AG09309 (cell line): ENCODE results near the gene ZDHHC8.

Experiments used
- DNase-seq: peaks from one replicate; pipeline ENCODE4 v3.0.0-alpha.2; 2010; ENCODE audit warnings: low read depth
- H3K4me3 ChIP-seq: 2 replicates; pipeline ENCODE4 v1.5.1; 2011; ENCODE audit warnings: mild to moderate bottlenecking, low read depth, low read length, moderate library complexity; ENCODE audit not compliant: control insufficient read depth
- TF ChIP-seq, protein P1 (sequence below): IDR thresholded peaks from 2 replicates; pipeline ENCODE4 v1.5.1; 2011; ENCODE audit warnings: mild to moderate bottlenecking, low read depth, low read length, inconsistent platforms; ENCODE audit not compliant: insufficient read depth, control insufficient read depth; ENCODE audit errors: missing control alignments

ZDHHC8 gene

DNA sequence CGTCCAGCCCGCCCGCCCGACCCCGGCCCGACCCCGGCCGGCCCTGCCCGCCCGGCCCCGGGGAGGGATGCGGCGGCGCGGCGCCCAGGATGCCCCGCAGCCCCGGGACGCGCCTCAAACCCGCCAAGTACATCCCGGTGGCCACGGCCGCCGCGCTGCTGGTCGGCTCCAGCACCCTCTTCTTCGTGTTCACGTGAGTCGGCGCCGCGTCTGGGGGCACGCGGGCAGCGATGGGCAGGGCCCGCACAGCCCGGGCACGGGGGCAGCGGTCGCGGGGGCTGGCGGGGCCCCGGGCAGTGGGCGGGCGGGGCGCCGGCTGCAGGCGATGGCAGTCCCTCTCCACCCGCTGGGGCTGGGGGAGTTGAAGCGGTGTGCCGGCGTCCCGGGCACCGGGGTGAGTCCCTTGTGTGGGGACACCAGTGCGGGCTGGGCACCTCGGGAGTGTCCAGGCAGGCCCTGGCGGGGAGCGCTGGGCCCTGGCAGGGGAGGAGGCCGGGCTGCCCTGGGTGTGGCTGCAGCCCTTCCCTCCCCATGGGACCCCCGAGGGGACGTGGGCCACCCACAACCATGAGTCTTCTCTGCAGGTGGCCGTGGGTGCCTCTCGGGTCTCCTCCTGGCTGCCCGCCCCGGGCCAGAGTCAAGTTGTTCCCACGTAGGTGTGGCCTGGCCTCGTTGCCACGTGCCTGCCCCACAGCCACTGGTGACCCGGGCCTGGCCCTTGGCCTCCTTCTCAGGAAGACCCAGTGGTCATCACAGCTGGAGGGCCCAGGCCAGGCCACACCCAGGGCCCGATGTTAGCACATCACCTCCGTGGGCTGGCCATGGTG is 468 bp downstream of the ZDHHC8 start:
- no peak for DNase-seq
- TF ChIP-seq, protein P1, sequence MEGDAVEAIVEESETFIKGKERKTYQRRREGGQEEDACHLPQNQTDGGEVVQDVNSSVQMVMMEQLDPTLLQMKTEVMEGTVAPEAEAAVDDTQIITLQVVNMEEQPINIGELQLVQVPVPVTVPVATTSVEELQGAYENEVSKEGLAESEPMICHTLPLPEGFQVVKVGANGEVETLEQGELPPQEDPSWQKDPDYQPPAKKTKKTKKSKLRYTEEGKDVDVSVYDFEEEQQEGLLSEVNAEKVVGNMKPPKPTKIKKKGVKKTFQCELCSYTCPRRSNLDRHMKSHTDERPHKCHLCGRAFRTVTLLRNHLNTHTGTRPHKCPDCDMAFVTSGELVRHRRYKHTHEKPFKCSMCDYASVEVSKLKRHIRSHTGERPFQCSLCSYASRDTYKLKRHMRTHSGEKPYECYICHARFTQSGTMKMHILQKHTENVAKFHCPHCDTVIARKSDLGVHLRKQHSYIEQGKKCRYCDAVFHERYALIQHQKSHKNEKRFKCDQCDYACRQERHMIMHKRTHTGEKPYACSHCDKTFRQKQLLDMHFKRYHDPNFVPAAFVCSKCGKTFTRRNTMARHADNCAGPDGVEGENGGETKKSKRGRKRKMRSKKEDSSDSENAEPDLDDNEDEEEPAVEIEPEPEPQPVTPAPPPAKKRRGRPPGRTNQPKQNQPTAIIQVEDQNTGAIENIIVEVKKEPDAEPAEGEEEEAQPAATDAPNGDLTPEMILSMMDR, result no peak
- H3K4me3 ChIP-seq, result peak overlapping the region; percentile 92

DNA sequence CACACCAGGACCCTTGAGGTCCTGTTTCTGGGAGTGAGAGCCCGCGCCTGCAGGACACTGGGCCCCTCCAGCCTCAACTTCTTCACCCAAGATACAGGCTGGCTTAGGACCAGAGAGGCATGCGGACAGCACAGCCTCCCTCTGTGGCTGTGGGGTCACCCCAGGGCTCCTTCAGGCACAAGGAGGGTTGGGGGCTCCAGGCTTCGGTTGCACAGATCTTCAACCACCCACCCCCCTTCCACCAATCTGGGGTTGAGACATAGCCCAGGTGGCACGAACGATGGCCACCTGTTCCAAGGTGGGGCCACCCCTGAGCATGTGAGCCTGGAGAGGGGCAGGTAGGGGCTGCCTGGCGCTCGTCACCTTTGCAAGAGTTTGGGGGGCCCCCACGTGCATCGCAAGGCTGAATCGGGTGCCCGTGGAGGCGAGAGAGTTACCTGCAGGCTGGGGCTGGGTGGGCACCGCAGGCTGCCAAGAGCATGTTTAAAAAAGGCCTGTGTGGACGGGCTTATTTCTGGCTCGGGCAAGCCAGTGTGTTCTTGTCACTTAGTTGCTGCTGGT is 1.2 kb downstream of the ZDHHC8 start:
- DNase-seq, result no peak
- peak overlapping the region; percentile 92 for H3K4me3 ChIP-seq
- TF ChIP-seq, protein P1, result no peak

DNA sequence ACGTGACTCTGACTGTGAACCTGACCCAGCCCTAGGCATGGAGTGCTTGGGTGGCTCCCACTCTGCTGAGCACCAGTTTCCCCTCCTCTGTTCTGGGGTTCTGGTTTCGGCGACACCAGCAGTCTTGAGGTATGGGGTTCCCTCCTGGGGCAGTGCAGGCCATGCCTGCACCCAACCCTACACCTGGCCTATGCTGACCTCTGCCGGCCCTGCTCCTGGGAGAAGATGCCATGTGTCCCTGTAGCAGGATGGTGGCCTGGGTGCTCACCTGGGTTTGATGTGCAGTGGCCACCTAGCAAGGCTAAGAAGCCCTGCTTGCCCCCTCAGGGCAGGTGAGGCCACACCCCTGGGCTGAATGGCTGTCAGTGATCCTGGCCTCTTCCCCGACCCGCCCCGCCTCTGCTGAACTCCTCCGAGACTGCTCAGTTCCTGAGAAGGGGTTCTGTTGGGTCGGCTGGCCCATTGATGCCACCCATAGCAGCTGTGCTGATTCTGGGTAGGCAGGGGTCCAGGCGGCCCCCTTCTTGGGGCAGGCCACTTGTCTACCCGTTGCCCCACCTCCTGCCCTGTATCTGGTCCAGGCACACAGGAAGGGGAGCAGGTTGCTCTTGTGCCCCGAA is 2.4 kb downstream of the ZDHHC8 start:
- TF ChIP-seq, protein P1, result no peak
- DNase-seq, result no peak
- no peak overlapping the region for H3K4me3 ChIP-seq

DNA sequence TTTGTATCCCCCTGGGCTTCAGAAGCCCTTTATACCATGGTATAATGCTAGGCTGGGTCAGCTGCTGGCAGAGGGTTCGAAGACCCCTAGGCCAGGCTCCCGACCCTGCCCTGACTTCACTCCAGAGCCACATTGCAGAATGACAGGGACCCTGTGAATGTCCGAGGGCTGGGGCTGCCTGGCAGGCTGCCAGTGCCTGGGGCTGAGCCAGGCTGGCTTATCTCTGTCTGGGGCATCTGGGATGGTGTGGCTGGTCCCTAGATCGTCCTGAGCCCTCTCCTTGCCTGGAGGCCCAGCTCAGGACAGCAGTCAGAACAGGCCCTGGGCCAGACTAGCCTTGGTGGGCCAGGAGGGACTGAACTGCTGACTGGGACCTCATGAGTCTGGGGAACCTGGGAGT is 3.7 kb downstream of the ZDHHC8 start:
- TF ChIP-seq, protein P1, result no peak
- H3K4me3 ChIP-seq, result no peak overlapping the region
- no peak for DNase-seq

DNA sequence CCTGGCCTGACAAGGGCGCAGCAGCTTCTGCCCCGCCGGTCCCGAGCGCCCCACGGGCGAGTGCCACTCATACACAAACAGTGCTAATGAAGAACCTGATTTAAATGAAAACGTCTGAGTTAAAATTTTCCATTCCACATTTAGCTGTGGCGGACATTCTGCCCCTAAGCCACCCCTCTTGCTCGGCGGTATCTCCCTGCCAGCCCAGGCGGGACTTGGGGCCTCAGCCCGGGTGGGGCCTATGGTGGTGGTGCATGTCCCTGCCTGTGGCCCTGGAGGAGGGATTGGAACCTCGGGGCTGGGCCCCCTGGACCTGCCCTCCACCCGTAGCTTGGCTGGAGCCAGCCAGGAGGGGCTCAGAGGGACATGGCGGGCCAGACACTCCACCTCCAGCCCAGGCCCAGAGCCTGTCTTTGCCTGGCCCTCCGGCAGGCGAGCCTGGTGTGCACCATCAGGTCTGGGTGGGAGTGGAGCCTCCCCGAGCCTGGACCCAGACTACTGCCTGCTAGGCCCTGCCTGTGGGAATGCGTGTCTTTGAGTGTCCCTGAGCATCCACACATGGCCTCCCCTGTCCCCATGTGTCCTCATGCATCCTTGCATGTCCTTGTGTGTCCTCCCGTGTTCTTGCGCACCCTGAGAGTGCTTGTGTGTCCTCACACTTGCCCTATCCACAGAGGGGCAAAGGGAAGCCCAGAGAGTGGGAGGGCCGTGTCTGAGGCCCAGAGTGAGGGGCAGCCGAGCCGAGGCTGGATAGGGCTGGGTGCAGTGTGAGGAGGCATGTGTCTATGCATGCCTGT is 4.4 kb downstream of the ZDHHC8 start:
- H3K4me3 ChIP-seq, result no peak overlapping the region
- DNase-seq, result no peak
- TF ChIP-seq, protein P1, result no peak

DNA sequence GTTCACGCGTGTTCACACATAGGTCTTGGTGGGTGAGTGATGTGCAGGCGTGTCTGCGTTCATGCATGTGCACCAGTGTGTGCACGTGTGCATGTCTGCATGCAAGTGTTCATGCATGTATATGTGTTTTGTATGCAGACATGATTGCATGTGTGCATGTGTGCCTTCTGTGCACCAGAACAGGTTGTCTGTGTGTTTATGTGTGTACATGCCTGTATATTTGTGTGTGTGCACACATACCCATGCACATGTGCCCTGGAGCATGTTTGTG is 4.9 kb downstream of the ZDHHC8 start:
- no peak for DNase-seq
- H3K4me3 ChIP-seq, result no peak overlapping the region
- TF ChIP-seq, protein P1, result no peak
